K562 (cell line): ENCODE measurements around the gene DPH1. TPM values are rescaled to one million over a fixed set of nuclear protein-coding genes. Genes with fewer than 3 reads are reported as not detected.

ENCODE experiments used
- BCL6 ChIP-seq: fragments of 250-450 bp; sonication (Bioruptor Pico); IDR thresholded peaks from 2 replicates; pipeline ENCODE4 v1.4.0; 2020
- CREB1 ChIP-seq, 2 experiments: sonication (generic) in 1 of 2; formaldehyde crosslinking in 1 of 2; IDR thresholded peaks; 2 replicates each; pipeline versions ENCODE4 v1.6.1 to v1.8.0; 2012 to 2022; ENCODE audit warnings: inconsistent platforms in 1 of 2, mild to moderate bottlenecking in 1 of 2, missing genetic modification reagents in 1 of 2, moderate library complexity in 1 of 2
- CREM ChIP-seq: IDR thresholded peaks from 2 replicates; pipeline ENCODE4 v1.6.1; 2014; ENCODE audit warnings: antibody characterized with exemption, low read depth
- CXXC5 ChIP-seq: fragments of 250-450 bp; sonication (Bioruptor Pico); IDR thresholded peaks from 2 replicates; pipeline ENCODE4 v1.8.0; 2022; ENCODE audit warnings: inconsistent platforms, mild to moderate bottlenecking, moderate library complexity
- L3MBTL2 ChIP-seq: fragments of 450-650 bp; IDR thresholded peaks from 2 replicates; pipeline ENCODE4 v1.6.1; 2016; ENCODE audit warnings: mild to moderate bottlenecking, moderate library complexity
- MTA3 ChIP-seq: fragments of 450-650 bp; formaldehyde crosslinking; IDR thresholded peaks from 2 replicates; pipeline ENCODE4 v1.6.1; 2017; ENCODE audit warnings: mild to moderate bottlenecking, borderline replicate concordance
- NFE2 ChIP-seq: IDR thresholded peaks from 2 replicates; pipeline ENCODE4 v1.6.1; 2014; ENCODE audit warnings: antibody characterized with exemption, low read depth
- RBM34 ChIP-seq: fragments of 200-400 bp; formaldehyde crosslinking; IDR thresholded peaks from 2 replicates; pipeline ENCODE4 v1.6.1; 2018; ENCODE audit warnings: low read length, borderline replicate concordance; ENCODE audit not compliant: insufficient read depth
- TCF7L2 ChIP-seq: fragments of 150-350 bp; IDR thresholded peaks from 2 replicates; pipeline ENCODE4 v1.6.1; 2016; ENCODE audit warnings: low read depth, mild to moderate bottlenecking, low read length, moderate library complexity
- ZC3H8 ChIP-seq: fragments of 450-650 bp; IDR thresholded peaks from 2 replicates; pipeline ENCODE4 v1.6.1; 2017
- ZNF146 ChIP-seq: IDR thresholded peaks from one replicate; pipeline ENCODE4 v1.6.1; 2018; ENCODE audit warnings: missing compliant biosample characterization; ENCODE audit not compliant: unreplicated experiment
- ZNF324 ChIP-seq: fragments of 250-450 bp; sonication (Bioruptor Pico); IDR thresholded peaks from 2 replicates; pipeline ENCODE4 v1.4.0; 2020; ENCODE audit warnings: mild to moderate bottlenecking
- ZNF785 ChIP-seq: fragments of 250-450 bp; sonication (Bioruptor Pico); IDR thresholded peaks from 2 replicates; pipeline ENCODE4 v1.4.0; 2020; ENCODE audit warnings: mild to moderate bottlenecking
- polyA plus RNA-seq, 8 experiments: library from polyadenylated mRNA; depleted of rRNA in 4 of 8; stranded (reverse) in 5 of 8; unstranded in 3 of 8; fragments of >200 nt; fragmentation: Nextera tagmentation in 2 of 8; fragmentation: Illumina TruSeq in 1 of 8; extraction: Ambion mirVana in 2 of 8; extraction: Trizol in 1 of 8; gene quantifications; 2 replicates each; pipeline versions ENCODE4 v1.2.1 to v1.2.3, GENCODE V29; 2011 to 2014; ENCODE audit warnings: inconsistent platforms in 1 of 8, missing spikeins in 1 of 8
- total RNA-seq, 7 experiments: library from RNA; depleted of rRNA in 6 of 7; stranded (reverse); fragments of >200 nt in 6 of 7; fragmentation: Illumina TruSeq in 2 of 7; extraction: Trizol in 2 of 7; gene quantifications; 2 replicates each; pipeline versions ENCODE4 v1.2.1 to v1.2.3, GENCODE V29; 2011 to 2021; ENCODE audit warnings: low replicate concordance in 1 of 7
- TF ChIP-seq, protein P1 (sequence below): fragments of 200-400 bp; formaldehyde crosslinking; IDR thresholded peaks from 2 replicates; pipeline ENCODE4 v1.6.1; 2017; ENCODE audit warnings: mild to moderate bottlenecking, low read depth, low read length, moderate library complexity
- TF ChIP-seq, protein P2 (sequence below): sonication (generic); formaldehyde crosslinking; IDR thresholded peaks from 2 replicates; pipeline ENCODE4 v1.5.0; 2020; ENCODE audit warnings: missing genetic modification reagents
- TF ChIP-seq, protein P3 (sequence below): fragments of 450-650 bp; conservative IDR thresholded peaks from 2 replicates; pipeline ENCODE4 v1.6.1; 2016; ENCODE audit warnings: missing genetic modification characterization, low read depth, mild to moderate bottlenecking, control low read depth, missing compliant biosample characterization
- TF ChIP-seq, protein P4 (sequence below), 3 experiments: fragments of 200-800 bp in 1 of 3; sonication (Bioruptor generic) in 1 of 3; sonication (generic) in 1 of 3; formaldehyde crosslinking in 1 of 3; IDR thresholded peaks; 2 replicates each; pipeline versions ENCODE4 v1.6.1 to v1.8.0; 2016 to 2022; ENCODE audit warnings: mild to moderate bottlenecking in 2 of 3, missing compliant biosample characterization in 2 of 3, missing genetic modification characterization in 2 of 3, missing genetic modification reagents in 1 of 3

The DPH1 gene
- total and polyA plus RNA-seq, 9 of the 15 experiments (the other 6 are each of a cell fraction or from before 2014, with no cell fraction given), result 0.42 to 40.6 (median 20.2) TPM

DNA sequence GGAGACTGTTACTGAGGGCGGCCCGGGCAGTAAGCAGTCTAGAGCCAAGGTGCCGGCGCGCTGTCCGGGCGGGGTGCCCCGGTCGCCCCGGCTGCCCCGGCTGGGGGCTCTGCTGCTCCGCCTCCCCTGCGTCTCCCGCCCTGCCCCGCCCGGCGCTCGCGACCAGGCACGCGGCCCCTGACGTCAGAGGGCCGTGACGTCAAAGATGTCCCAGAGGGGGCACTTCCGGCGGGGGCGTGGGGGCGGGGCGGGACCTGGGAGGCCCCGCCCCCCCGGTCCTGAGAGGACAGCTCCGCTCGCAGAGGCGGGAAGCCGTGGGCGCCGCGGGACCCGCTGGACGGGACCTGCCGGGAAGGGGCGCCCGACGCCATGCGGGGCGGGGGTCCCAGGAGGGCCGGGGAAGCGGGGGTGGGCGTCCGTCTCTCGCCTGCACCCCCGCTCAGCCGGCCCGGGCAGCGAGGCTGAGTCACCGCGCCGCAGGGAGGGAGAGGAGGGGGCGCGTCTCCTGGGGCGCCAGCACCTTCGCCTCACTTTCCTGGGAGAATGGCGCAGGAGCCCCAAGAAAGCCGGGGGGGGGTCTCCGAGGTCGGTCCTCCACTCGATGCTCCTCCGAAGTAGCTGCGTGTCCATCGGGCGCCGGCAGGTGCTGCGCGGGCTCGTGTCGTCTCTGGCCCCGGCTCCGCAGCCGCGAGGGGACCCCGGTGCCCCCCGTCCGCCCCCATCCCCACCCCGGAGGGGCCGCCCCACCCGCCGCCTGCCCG is 20.5 kb downstream of the DPH1 start (continued):
- TF ChIP-seq, protein P1, sequence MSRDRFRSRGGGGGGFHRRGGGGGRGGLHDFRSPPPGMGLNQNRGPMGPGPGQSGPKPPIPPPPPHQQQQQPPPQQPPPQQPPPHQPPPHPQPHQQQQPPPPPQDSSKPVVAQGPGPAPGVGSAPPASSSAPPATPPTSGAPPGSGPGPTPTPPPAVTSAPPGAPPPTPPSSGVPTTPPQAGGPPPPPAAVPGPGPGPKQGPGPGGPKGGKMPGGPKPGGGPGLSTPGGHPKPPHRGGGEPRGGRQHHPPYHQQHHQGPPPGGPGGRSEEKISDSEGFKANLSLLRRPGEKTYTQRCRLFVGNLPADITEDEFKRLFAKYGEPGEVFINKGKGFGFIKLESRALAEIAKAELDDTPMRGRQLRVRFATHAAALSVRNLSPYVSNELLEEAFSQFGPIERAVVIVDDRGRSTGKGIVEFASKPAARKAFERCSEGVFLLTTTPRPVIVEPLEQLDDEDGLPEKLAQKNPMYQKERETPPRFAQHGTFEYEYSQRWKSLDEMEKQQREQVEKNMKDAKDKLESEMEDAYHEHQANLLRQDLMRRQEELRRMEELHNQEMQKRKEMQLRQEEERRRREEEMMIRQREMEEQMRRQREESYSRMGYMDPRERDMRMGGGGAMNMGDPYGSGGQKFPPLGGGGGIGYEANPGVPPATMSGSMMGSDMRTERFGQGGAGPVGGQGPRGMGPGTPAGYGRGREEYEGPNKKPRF, result no peak
- TF ChIP-seq ZNF146 (CRISPR knock-in tag), result peak; percentile 11
- TF ChIP-seq ZNF785 (CRISPR knock-in tag), result no peak
- no peak for TF ChIP-seq ZC3H8
- TF ChIP-seq, protein P2, sequence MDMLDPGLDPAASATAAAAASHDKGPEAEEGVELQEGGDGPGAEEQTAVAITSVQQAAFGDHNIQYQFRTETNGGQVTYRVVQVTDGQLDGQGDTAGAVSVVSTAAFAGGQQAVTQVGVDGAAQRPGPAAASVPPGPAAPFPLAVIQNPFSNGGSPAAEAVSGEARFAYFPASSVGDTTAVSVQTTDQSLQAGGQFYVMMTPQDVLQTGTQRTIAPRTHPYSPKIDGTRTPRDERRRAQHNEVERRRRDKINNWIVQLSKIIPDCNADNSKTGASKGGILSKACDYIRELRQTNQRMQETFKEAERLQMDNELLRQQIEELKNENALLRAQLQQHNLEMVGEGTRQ, result 0 out of 2 replicates have a peak, but pooled peaks have one; percentile 36
- TF ChIP-seq, protein P3, sequence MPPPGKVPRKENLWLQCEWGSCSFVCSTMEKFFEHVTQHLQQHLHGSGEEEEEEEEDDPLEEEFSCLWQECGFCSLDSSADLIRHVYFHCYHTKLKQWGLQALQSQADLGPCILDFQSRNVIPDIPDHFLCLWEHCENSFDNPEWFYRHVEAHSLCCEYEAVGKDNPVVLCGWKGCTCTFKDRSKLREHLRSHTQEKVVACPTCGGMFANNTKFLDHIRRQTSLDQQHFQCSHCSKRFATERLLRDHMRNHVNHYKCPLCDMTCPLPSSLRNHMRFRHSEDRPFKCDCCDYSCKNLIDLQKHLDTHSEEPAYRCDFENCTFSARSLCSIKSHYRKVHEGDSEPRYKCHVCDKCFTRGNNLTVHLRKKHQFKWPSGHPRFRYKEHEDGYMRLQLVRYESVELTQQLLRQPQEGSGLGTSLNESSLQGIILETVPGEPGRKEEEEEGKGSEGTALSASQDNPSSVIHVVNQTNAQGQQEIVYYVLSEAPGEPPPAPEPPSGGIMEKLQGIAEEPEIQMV (tag), result no peak
- TF ChIP-seq MTA3, result peak; percentile 61; the same call in 1 of the 2 replicates
- TF ChIP-seq L3MBTL2, result peak; percentile 66
- TF ChIP-seq, protein P4, sequence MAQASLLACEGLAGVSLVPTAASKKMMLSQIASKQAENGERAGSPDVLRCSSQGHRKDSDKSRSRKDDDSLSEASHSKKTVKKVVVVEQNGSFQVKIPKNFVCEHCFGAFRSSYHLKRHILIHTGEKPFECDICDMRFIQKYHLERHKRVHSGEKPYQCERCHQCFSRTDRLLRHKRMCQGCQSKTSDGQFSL (CRISPR knock-in tag; IDR thresholded peaks at IDR 0.05), result no peak
- TF ChIP-seq, protein P4 (tag; IDR thresholded peaks at IDR 0.05), result no peak
- TF ChIP-seq BCL6 (CRISPR knock-in tag), result no peak
- TF ChIP-seq CREB1 (IDR thresholded peaks at IDR 0.05), result peak; percentile 89
- peak; percentile 90 for TF ChIP-seq CREB1 (CRISPR knock-in tag; IDR thresholded peaks at IDR 0.05)
- no peak for TF ChIP-seq TCF7L2
- peak; percentile 69 for TF ChIP-seq CXXC5 (CRISPR knock-in tag)
- 0 out of 2 replicates have a peak, but pooled peaks have one; percentile 9 for TF ChIP-seq NFE2
- peak; percentile 95 for TF ChIP-seq CREM
- no peak for TF ChIP-seq ZNF324 (CRISPR knock-in tag)
- no peak for TF ChIP-seq RBM34
